K562 (cell line): ENCODE data around the gene SNRPF. TPM values are rescaled to one million over a fixed set of nuclear protein-coding genes. Genes with fewer than 3 reads are reported as not detected.

Experiments used
- ATAC-seq: fragments of 200-7000 bp; cut with Tn5 transposase; 3 replicates; pipeline ENCODE4 v1.9.1; 2020; ENCODE audit warnings: moderate library complexity
- BruUV-seq: library from RNA; stranded (reverse); fragments of 400-500 nt; replicated peaks from 2 replicates; lab custom pipeline; 2021; lab: Mats Ljungman, UMichigan
- CTCF ChIA-PET: fragments of 300-600 bp; formaldehyde crosslinking; extraction: SDS; loops from one replicate; lab custom pipeline; 2021; ENCODE audit warnings: low intra/inter-chr PET ratio; lab: Yijun Ruan, JAX
- POLR2A ChIA-PET: fragments of 300-600, 350-650 bp; sonication (Branson Sonifier 250); formaldehyde crosslinking; extraction: SDS; loops from one replicate; lab custom pipeline; 2021; ENCODE audit warnings: antibody characterized with exemption, inconsistent platforms; lab: Yijun Ruan, JAX
- DNase-seq, 4 experiments: peaks; one replicate each; pipeline versions ENCODE4 v3.0.0 to v3.0.0-alpha.2; 2011 to 2018; ENCODE audit warnings: low spot score in 3 of 4, mixed read lengths in 3 of 4; ENCODE audit errors: extremely low read depth in 1 of 4
- FAIRE-seq: peaks from 2 replicates; lab custom pipeline; 2011; peaks lifted over from hg19 to GRCh38; lab: Jason Lieb, UNC
- H2AFZ ChIP-seq: 2 replicates; pipeline ENCODE4 v1.6.0; 2011; ENCODE audit warnings: low read depth, low read length, control low read depth, inconsistent platforms
- H3K27ac ChIP-seq: fragments of 200-600 bp; 3 replicates; pipeline ENCODE4 v1.8.0; 2011; ENCODE audit warnings: low read depth, mild to moderate bottlenecking, control low read depth, inconsistent platforms, low read length, moderate library complexity, mixed read lengths; ENCODE audit errors: extremely low read depth
- H3K27me3 ChIP-seq, 2 experiments: fragments of 300-600 bp in 1 of 2; 2 replicates in 1 of 2; 3 replicates in 1 of 2; pipeline versions ENCODE4 v1.6.0 to v1.8.0; 2011; ENCODE audit warnings: inconsistent platforms in 2 of 2, low read length in 2 of 2, mild to moderate bottlenecking in 1 of 2, mixed read lengths in 1 of 2, moderate library complexity in 1 of 2; ENCODE audit not compliant: control insufficient read depth in 2 of 2, insufficient read depth in 2 of 2
- H3K36me3 ChIP-seq: fragments of 300-600 bp; 3 replicates; pipeline ENCODE4 v1.8.0; 2011; ENCODE audit warnings: mild to moderate bottlenecking, low read length, inconsistent platforms; ENCODE audit not compliant: control insufficient read depth, insufficient read depth
- H3K4me1 ChIP-seq, 2 experiments: fragments of 200-600 bp in 1 of 2; replicated peaks in 1 of 2; 2 replicates in 1 of 2; 3 replicates in 1 of 2; pipeline versions ENCODE4 v1.5.1 to v1.8.0; 2011; ENCODE audit warnings: inconsistent platforms in 2 of 2, low read length in 2 of 2, mild to moderate bottlenecking in 1 of 2, mixed read lengths in 1 of 2, moderate library complexity in 1 of 2; ENCODE audit not compliant: control insufficient read depth in 2 of 2, insufficient read depth in 2 of 2
- H3K4me2 ChIP-seq: 2 replicates; pipeline ENCODE4 v1.6.1; 2011; ENCODE audit warnings: low read length, control low read depth, inconsistent platforms, mixed read lengths; ENCODE audit not compliant: insufficient read depth
- H3K4me3 ChIP-seq: fragments of 200-600 bp; sonication (generic), shearing (Covaris generic); 2 replicates; pipeline ENCODE4 v1.5.1; 2016; ENCODE audit warnings: control low read depth, inconsistent platforms
- H3K79me2 ChIP-seq: fragments of 200-600 bp; 3 replicates; pipeline ENCODE4 v1.8.0; 2011; ENCODE audit warnings: low read length, inconsistent platforms; ENCODE audit not compliant: control insufficient read depth, insufficient read depth
- H3K9ac ChIP-seq, 2 experiments: 2 replicates each; pipeline versions ENCODE4 v1.6.0 to v1.6.1; 2011; ENCODE audit warnings: low read depth in 2 of 2, low read length in 2 of 2, control low read depth in 1 of 2, inconsistent platforms in 1 of 2, mild to moderate bottlenecking in 1 of 2, mixed read lengths in 1 of 2; ENCODE audit not compliant: insufficient read depth in 1 of 2
- H3K9me1 ChIP-seq: one replicate; pipeline ENCODE4 v1.6.0; 2011; ENCODE audit warnings: inconsistent platforms, mild to moderate bottlenecking, low read length, moderate library complexity; ENCODE audit not compliant: control insufficient read depth, insufficient read depth
- H3K9me3 ChIP-seq: replicated peaks from 2 replicates; pipeline ENCODE4 v1.5.1; 2011; ENCODE audit warnings: low read depth, low read length, inconsistent platforms; ENCODE audit not compliant: control insufficient read depth, insufficient read depth
- H4K20me1 ChIP-seq: replicated peaks from 2 replicates; pipeline ENCODE4 v1.6.1; 2011; ENCODE audit warnings: low read length, inconsistent platforms, mixed read lengths; ENCODE audit not compliant: control insufficient read depth, insufficient read depth
- BRD9 ChIP-seq: fragments of 450-650 bp; IDR thresholded peaks from 2 replicates; pipeline ENCODE4 v1.6.1; 2018; ENCODE audit warnings: low read depth; ENCODE audit not compliant: partially characterized antibody
- CHD1 ChIP-seq: fragments of 200-600 bp; sonication (generic); IDR thresholded peaks from one replicate; pipeline ENCODE4 v1.6.1; 2012; ENCODE audit warnings: mild to moderate bottlenecking, moderate library complexity, low read length, inconsistent platforms
- DEAF1 ChIP-seq: fragments of 450-650 bp; formaldehyde crosslinking; IDR thresholded peaks from 2 replicates; pipeline ENCODE4 v1.4.0; 2020; ENCODE audit warnings: mild to moderate bottlenecking, moderate library complexity
- ETV1 ChIP-seq: fragments of 450-650 bp; conservative IDR thresholded peaks from 2 replicates; pipeline ENCODE4 v1.6.1; 2016; ENCODE audit warnings: missing genetic modification characterization, control low read depth, low read depth, missing compliant biosample characterization
- RAD21 ChIP-seq, 2 experiments: fragments of 250-450 bp in 1 of 2; fragments of 450-650 bp in 1 of 2; sonication (Bioruptor Pico) in 1 of 2; formaldehyde crosslinking in 1 of 2; IDR thresholded peaks in 1 of 2; conservative IDR thresholded peaks in 1 of 2; 2 replicates each; pipeline versions ENCODE4 v1.4.0 to v1.8.0; 2020 to 2022; ENCODE audit warnings: mild to moderate bottlenecking in 2 of 2, moderate library complexity in 1 of 2
- U2AF1 ChIP-seq: fragments of 200-400 bp; formaldehyde crosslinking; optimal IDR thresholded peaks from 2 replicates; pipeline ENCODE3; 2017; ENCODE audit warnings: mild to moderate bottlenecking, low read depth, low read length, moderate library complexity
- ZBTB1 ChIP-seq: sonication (generic); formaldehyde crosslinking; IDR thresholded peaks from 2 replicates; pipeline ENCODE4 v1.8.1; 2023; ENCODE audit warnings: missing genetic modification reagents, low read depth, mild to moderate bottlenecking, borderline replicate concordance
- WGBS: fragments of 100-300 bp; shearing (Covaris generic); methylation state at CpG from one replicate; pipeline ENCODE4 v1.1.6; 2016; ENCODE audit warnings: low coverage, mixed read lengths; ENCODE audit not compliant: insufficient coverage; ENCODE audit errors: missing lambda C conversion rate; 5-methylcytosine and 5-hydroxymethylcytosine counted together
- in situ Hi-C: fragments of 300-500 bp; cut with MboI; formaldehyde crosslinking; loops from 4 replicates; pipeline ENCODE4 v1.15.0; 2018; ENCODE audit warnings: inconsistent platforms, mixed read lengths
- intact Hi-C: fragments of 100-400 bp; cut with micrococcal nuclease; formaldehyde crosslinking; loops from 2 replicates; pipeline ENCODE4 v1.14.2; 2022
- polyA plus RNA-seq, 8 experiments: library from polyadenylated mRNA; depleted of rRNA in 4 of 8; stranded (reverse) in 5 of 8; unstranded in 3 of 8; fragments of >200 nt; fragmentation: Nextera tagmentation in 2 of 8; fragmentation: Illumina TruSeq in 1 of 8; extraction: Ambion mirVana in 2 of 8; extraction: Trizol in 1 of 8; gene quantifications; 2 replicates each; pipeline versions ENCODE4 v1.2.1 to v1.2.3, GENCODE V29; 2011 to 2014; ENCODE audit warnings: inconsistent platforms in 1 of 8, missing spikeins in 1 of 8
- total RNA-seq, 7 experiments: library from RNA; depleted of rRNA in 6 of 7; stranded (reverse); fragments of >200 nt in 6 of 7; fragmentation: Illumina TruSeq in 2 of 7; extraction: Trizol in 2 of 7; gene quantifications; 2 replicates each; pipeline versions ENCODE4 v1.2.1 to v1.2.3, GENCODE V29; 2011 to 2021; ENCODE audit warnings: low replicate concordance in 1 of 7
- TF ChIP-seq, protein P1 (sequence below), 2 experiments: fragments of 450-650 bp; IDR thresholded peaks; 2 replicates each; pipeline ENCODE4 v1.6.1; 2016

Gene SNRPF
- total and polyA plus RNA-seq, 9 of the 15 experiments (the other 6 are each of a cell fraction or from before 2014, with no cell fraction given) = 37.9 to 205 (median 93.6) TPM

GRCh38 chr12:95857799-95858198 is 953 bp upstream of the SNRPF start:
- Histone ChIP-seq H3K4me2 (no peak overlapping the region), H2AFZ (peak overlapping the region; percentile 95), H3K9me3 (no peaks in the 10 kb centered on the region; the same call in 1 of the 2 replicates), H3K79me2 (peaks cover 44% of the 10 kb centered on the region), H3K9me1 (no peaks in the 10 kb centered on the region), H3K27me3 (no peaks in the 10 kb centered on the region; a peak in 2 of 5 replicates), H3K4me3 (no peak overlapping the region), H4K20me1 (no peaks in the 10 kb centered on the region)
- ATAC-seq (no peak), FAIRE-seq (no peak)
- POLR2A ChIA-PET = no interaction called here
- intact Hi-C loops = loop anchor here (2.0 kb wide), 1 partner anchor 187 kb away; no protein-coding TSS in a partner anchor
- CTCF ChIA-PET = interaction anchor here (0.5 kb wide), 1 partner anchor 374 kb away, joined by 3 read pairs; no protein-coding TSS in a partner anchor
- no peak for TF ChIP-seq RAD21 (CRISPR knock-in tag; conservative IDR thresholded peaks at IDR 0.05 in 1 of 2, IDR thresholded peaks at IDR 0.05 in 1 of 2)
- TF ChIP-seq, all 486 proteins: peak for 0
- in situ Hi-C loops = no loop called here
- no peak overlapping the region for H3K27ac ChIP-seq
- peaks cover 0 to 7% of the 10 kb centered on the region in 2 experiments; a peak in 3 of 5 replicates for H3K4me1 ChIP-seq
- H3K9ac ChIP-seq = no peak overlapping the region
- BruUV-seq = no TSS peak
- WGBS = 77% methylated on average over 18 of the region's 18 CpGs
- no peak for DNase-seq
- H3K36me3 ChIP-seq = peaks cover 28% of the 10 kb centered on the region

DNA sequence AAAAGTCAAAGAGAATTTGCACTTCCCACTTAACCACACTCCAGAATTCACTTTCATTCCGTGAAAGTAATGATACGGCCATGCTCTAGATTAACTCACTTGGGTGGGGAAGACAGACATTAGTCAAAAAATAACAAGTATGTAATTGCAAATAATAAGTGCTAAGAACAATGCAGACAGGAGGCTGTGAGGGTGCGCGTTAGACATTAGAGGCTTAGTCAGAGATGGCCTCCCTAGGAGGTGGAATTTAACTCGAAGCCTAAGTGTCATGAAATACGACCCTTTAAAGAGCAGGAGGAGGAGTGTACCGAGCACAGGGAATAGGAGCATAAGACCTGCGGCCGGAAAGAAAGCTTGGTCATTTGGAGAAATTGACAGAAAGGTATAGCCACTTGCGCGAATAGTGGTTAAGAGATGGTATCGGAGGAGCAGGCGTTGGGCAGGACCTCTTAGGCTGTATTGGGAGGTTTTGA is 628 bp downstream of the SNRPF start:
- H3K9ac ChIP-seq = peak overlapping the region; percentile 93
- H3K4me3 ChIP-seq = peak overlapping the region; percentile 78
- H3K4me1 ChIP-seq = peaks cover 0 to 7% of the 10 kb centered on the region in 2 experiments; a peak in 3 of 5 replicates
- 0 out of 2 replicates have a peak, but pooled peaks cover 3% of the 10 kb centered on the region for H4K20me1 ChIP-seq
- H3K4me2 ChIP-seq = peak overlapping the region; percentile 92
- no peaks in the 10 kb centered on the region for H3K27me3 ChIP-seq
- in situ Hi-C loops = no loop called here
- intact Hi-C loops = loop anchor here (2.0 kb wide), 1 partner anchor 185 kb away; no protein-coding TSS in a partner anchor
- peaks cover 44% of the 10 kb centered on the region for H3K36me3 ChIP-seq
- ChIA-PET CTCF (no interaction called here), POLR2A (interaction anchor here (0.7 to 2.2 kb wide), 6 partner anchors 9 to 19 kb away, joined by 3 to 10 read pairs (median 5); no protein-coding TSS in a partner anchor)
- FAIRE-seq (peak; percentile 32), ATAC-seq (peak; percentile 76), DNase-seq (peak; percentile 21 to 59 (median 32))
- peak overlapping the region; percentile 95 for H2AFZ ChIP-seq
- H3K27ac ChIP-seq = peak overlapping the region; percentile 92
- 2% methylated on average over 12 of the region's 13 CpGs for WGBS
- H3K9me3 ChIP-seq = no peaks in the 10 kb centered on the region; the same call in 1 of the 2 replicates
- H3K9me1 ChIP-seq = no peaks in the 10 kb centered on the region
- peaks cover 59% of the 10 kb centered on the region for H3K79me2 ChIP-seq
- BruUV-seq = TSS peak; percentile 34
- TF ChIP-seq DEAF1 (CRISPR knock-in tag) = no peak
- 0 out of 2 replicates have a peak, but pooled peaks have one; percentile 17 for TF ChIP-seq ETV1 (tag)
- TF ChIP-seq CHD1 = peak; percentile 39
- no peak for TF ChIP-seq U2AF1
- TF ChIP-seq, protein P1, sequence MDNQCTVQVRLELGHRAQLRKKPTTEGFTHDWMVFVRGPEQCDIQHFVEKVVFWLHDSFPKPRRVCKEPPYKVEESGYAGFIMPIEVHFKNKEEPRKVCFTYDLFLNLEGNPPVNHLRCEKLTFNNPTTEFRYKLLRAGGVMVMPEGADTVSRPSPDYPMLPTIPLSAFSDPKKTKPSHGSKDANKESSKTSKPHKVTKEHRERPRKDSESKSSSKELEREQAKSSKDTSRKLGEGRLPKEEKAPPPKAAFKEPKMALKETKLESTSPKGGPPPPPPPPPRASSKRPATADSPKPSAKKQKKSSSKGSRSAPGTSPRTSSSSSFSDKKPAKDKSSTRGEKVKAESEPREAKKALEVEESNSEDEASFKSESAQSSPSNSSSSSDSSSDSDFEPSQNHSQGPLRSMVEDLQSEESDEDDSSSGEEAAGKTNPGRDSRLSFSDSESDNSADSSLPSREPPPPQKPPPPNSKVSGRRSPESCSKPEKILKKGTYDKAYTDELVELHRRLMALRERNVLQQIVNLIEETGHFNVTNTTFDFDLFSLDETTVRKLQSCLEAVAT (IDR thresholded peaks at IDR 0.05) = 0 out of 4 replicates have a peak, but pooled peaks of 1 of the 2 experiments have one; percentile 15
- TF ChIP-seq ZBTB1 (CRISPR knock-in tag) = no peak
- TF ChIP-seq BRD9 = peak; percentile 24
